VCaP (cell line): ENCODE results near the gene RAB40C.

Source experiments
- H3K27ac ChIP-seq: fragments of 450-650 bp; 2 replicates; pipeline ENCODE4 v1.5.1; 2017
- TF ChIP-seq, protein P1 (sequence below): fragments of 450-650 bp; conservative IDR thresholded peaks from 2 replicates; pipeline ENCODE4 v1.5.1; 2017; ENCODE audit warnings: mild to moderate bottlenecking, moderate library complexity

The RAB40C gene

DNA sequence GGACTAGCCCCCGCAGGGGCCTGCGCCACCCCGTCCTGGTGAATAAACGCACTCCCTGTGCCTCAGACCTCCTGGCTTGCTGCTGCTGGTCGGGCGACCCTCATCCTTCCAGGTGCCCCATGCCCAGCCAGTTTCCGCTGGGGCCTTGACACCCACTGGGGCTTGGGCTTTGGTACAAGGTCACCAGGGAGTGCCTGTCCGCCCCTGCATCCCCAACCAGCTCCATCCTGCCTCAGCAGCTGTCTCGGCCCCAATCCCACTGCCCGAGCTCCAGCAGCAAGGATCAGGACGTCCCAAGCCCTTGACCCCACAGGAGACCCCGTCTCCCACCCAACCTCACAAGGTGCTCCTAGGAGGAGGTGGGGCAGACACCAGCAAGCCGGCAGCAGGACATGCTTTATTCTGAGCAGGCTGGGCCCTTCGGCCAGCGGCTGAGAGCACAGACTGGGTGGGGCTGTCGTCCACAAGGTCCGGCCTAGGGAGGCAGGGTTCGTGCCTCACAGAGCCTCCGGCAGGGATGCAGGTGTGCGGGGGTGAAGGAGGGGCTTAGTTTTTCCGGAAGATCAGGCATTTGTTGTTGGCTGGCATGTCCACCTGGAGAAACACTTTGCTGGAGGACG is 44.3 kb downstream of the RAB40C start:
- TF ChIP-seq, protein P1, sequence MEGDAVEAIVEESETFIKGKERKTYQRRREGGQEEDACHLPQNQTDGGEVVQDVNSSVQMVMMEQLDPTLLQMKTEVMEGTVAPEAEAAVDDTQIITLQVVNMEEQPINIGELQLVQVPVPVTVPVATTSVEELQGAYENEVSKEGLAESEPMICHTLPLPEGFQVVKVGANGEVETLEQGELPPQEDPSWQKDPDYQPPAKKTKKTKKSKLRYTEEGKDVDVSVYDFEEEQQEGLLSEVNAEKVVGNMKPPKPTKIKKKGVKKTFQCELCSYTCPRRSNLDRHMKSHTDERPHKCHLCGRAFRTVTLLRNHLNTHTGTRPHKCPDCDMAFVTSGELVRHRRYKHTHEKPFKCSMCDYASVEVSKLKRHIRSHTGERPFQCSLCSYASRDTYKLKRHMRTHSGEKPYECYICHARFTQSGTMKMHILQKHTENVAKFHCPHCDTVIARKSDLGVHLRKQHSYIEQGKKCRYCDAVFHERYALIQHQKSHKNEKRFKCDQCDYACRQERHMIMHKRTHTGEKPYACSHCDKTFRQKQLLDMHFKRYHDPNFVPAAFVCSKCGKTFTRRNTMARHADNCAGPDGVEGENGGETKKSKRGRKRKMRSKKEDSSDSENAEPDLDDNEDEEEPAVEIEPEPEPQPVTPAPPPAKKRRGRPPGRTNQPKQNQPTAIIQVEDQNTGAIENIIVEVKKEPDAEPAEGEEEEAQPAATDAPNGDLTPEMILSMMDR: no peak
- H3K27ac ChIP-seq: no peak overlapping the region

DNA sequence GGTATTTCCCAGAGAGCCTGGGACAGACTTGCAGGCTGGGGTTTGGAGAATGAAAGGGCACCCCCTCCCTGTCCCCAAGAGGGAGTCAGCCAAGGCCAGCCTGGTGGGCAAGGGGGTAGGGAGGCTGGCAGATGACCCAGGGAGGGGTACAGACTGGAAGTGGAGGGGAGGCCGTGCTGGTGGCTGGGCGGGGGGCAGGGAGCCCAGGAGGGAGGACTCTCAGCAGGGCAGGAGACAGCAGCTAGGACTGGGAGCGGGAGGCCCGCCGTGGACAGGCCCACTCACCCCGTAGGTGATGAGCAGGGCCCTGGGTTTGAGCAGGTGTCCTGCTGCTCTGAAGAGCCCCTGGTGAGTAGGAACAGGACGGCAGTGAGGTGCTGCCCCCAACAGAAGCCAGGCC is 45.1 kb downstream of the RAB40C start:
- TF ChIP-seq, protein P1: no peak

DNA sequence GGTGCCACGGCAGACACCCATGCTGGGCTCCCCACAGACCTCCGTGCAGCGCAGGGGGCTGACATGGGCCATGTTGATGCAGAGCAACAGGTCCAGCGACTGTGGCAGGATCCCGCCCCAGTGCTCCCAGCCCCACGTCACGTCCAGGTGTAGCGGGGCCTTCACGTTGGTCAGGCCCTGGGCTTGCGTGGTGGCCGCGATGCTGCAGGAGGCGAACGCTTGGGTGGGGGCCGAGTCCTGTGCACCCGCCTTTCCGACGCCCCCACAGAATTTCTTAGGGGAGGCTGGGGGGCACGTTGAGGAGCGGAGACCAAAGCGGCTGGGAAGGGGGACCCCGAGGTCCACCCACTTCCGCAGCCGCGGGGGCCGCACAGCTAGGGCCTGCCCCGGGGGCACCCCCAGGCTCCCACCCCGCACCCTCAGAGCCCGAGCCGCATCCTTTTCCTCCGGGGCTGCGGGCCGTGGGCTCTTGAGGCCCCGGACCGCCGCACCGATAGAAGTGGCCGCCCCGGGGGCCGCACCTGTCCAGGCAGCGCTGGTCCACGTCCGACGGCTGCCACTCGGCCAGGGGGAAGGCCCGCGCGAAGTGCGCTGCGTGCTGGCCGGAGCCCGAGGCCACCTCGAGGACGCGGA is 45.8 kb downstream of the RAB40C start:
- TF ChIP-seq, protein P1: no peak
- H3K27ac ChIP-seq: peak overlapping the region; percentile 86

More for the DNA sequence above, 45.1 kb downstream of the RAB40C start:
- peak overlapping the region; percentile 86; the same call in 1 of the 2 replicates for H3K27ac ChIP-seq

- TF ChIP-seq, protein P1: no peak
- H3K27ac ChIP-seq: peak within 1 kb of the TSS; percentile 86
These were observed 46.6 kb downstream of the RAB40C start, which contains the start of gene METTL26 for GRCh38 chr16:636206-637080. Gene METTL26, minus strand, starts transcription at chr16:636305. Its CDS starts 15 bp downstream, at chr16:636290.

GRCh38 chr16:637081-638018 is 47.5 kb downstream of the RAB40C start:
- TF ChIP-seq, protein P1: no peak
- peak overlapping the region; percentile 86 for H3K27ac ChIP-seq

DNA sequence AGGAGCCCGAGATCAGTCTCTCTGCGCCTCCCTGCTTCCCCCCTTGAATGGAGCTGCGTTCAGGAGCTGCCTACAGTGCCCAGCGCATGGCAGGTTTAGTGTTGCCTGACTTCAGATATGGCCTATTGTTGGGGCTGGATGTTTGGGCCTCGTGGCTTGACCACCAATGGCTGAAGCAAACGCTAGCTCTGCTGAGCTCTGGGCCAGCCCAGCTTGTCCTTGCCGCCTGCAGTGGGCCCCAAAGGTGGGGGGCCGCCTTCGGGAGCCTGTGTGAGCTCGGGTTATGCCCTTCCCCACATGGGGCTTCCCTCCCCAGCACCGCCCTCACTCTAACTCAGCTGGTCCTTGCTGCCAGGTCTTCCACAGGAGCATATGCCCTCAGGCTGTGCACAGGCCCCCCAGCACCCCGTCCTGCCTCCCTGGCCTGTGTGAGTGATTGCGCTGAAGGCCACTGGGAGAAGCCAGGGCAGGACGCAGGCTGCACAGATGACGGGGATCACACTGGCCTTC is 48.2 kb downstream of the RAB40C start:
- peak overlapping the region; percentile 86; the same call in 1 of the 2 replicates for H3K27ac ChIP-seq
- TF ChIP-seq, protein P1: no peak
